Activated effector memory CD4-positive, alpha-beta T cell treated with Interleukin-2 at 50 U/mL for 16 hours (primary cell): ENCODE results near the gene DAO.
A peak's percentile ranks its signal among the peaks of the same experiment; 100 is the strongest.
"Not testable (repeated sequence)": the region's sequence is repeated elsewhere in the genome, so short reads cannot be mapped to it uniquely, and the experiment has no call there.

ENCODE experiments used
- DNase-seq: peaks from one replicate; pipeline ENCODE4 v3.0.0-alpha.2; 2020

The DAO gene

DNA sequence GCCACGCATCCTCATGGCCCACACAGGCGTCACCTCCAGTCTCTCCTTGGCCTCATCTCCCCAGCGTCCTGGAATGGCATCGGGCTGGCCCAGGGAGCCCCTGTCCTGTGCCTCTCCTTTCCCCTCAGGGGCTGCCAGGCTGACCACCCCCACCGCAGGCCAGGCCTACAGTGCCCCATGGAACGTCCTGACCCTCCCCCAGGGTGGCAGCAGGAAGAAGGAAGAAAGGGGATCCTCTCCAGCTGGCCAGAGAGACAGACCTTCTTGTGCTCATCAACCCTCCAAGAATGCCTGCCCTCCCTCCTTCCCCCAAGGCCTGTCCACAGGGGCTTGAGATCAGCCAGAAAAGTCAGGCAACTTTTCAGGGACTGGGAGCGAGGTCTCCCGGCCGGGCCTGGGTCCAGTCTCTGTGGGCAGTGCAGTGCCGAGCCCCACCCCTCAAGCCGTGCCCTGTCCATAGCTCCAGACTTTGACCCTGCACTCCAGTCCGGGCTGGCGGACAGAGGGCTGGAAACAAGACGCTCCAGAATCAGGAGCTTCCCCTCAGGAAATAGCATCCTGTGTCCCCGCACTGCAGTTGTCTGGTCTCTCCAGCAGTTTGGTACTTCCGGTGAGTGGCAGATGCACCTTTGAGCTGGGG is at the start of gene DAO:
Gene DAO, plus strand, starts transcription at position 478 of the 640 bp plus-strand sequence. CDS start 4,915 bp downstream, outside the sequence.
- no peak for DNase-seq

DNA sequence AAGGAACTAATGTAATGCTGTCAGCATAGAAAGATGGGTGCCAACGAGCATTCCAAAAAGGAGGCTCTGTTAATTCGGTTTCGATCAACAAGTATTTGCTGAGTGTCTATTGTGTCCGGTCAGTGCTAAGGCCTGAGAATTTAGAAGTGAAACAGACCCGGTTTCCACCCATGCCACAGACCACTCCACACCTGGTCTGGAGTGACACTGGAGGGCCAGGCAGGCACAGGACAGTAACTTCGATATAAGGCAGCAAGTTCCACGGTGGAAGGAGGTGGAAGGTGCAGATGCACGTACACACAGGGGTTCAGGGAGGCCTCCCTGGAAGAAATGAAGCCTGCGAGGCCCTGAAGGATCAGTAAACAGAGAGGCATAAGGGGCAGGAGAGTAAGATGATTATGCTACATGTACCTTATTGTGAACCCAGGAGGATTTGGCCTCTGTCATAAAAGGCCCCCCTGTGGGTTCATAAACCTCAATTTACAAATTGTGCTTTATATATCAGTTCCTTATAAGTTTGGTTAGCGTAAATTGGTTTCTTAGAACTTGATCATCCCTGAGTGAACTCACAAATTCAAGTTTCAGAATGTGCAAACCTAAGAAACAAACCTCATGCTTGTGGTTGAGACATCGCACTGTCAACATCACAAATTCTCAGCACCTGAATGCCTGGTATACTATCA is 48.4 kb upstream of the DAO start:
- no peak for DNase-seq

DNA sequence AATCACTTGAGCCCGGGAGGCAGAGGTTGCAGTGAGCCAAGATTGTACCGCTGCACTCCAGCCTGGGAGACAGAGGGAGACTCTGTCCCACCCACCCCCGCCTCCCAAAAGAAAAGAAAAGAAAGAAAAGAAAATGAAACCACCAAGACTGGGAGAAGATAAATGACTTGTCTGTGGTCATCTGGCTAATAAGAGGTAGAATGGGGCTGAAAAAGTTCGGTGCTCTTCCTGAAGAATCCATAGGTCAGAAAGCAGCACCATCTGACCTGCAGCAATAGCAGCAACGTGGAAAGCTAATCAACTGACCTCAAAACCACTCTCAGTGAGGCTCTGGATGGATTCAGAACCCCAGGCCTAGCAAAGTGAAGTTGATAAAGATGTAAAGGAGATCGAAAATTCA is 47.7 kb upstream of the DAO start:
- no peak for DNase-seq

DNA sequence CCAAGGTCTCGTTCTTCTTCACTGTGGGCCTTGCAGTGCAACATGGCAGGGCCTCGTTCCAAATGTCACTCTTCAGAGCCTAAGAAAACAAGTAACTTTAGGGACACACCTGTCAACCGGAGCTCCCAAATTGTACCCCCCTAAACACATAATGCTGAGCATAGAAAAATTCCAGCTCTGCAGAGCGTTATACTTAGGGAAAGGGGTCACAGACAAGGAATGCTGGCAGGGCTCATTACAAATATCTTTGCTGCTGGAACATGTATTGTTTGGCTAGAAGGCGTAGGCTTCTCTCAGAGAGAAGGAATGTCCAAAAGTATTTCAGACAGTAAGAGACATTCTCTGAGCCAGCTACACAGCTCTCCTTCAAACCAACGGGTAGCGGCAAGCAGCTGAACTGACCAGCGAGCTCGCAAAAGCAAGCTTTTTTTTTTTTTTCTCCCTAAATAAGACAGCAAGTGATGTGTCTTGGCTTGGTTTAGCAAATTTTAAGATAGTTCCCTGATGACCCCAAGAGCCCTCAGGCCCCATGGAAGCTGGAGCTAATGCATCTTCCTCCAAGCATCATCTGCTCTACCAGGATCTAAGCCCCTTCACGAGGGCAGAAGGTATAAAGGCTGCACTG is 47.0 kb upstream of the DAO start:
- no peak for DNase-seq

DNA sequence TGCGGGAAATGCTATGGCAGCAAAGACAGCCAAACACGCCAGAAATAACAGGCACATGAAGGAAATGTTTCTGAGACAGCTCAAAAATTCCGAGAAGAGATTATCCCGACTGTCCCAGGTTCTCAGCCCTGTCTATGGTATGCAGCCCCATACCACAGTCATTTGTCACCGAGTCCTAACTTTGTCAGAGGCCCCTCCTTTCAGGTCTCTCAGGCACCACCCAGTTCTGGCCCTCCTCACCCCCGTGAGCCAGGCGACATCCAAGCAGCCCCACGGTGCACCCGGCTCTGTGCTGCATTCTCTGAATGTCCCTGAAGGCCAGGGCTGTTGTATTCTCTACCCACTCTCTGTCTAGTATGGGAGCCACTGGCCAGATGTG is 46.5 kb upstream of the DAO start:
- DNase-seq = no peak

DNA sequence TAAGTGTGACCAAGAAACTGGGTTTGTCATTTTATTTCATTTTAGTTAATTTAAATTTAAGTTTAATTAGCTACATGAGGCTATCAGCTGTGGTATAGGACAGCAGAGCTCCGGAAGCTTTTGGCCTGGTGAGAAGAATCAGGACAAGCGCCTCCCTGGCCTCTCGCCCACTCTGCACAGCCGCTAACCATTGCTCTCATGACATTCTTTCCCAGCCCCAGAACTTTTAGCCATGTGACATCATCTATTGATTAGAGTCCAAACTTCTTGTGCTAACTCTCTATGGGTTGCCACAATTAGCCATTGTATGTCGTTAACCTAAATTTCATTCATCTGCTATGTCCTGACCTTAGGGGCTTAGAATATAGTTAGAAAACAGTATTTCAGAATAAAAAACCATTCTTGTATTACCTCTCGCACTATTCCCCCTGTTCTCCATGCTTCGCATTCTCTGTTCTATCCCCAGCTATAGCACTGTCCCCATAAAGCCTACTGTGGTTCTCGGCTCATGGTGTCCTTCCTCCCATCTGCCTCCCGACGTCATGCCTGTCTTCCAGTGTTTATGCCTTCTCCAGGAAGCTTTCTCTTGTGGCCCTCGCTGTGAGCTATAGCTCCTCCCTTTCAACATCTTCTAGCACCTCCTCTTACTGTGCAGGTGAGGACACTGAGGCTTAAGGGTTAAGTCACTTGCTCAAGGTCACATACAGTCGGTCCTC is 46.0 kb upstream of the DAO start:
- DNase-seq = no peak

DNA sequence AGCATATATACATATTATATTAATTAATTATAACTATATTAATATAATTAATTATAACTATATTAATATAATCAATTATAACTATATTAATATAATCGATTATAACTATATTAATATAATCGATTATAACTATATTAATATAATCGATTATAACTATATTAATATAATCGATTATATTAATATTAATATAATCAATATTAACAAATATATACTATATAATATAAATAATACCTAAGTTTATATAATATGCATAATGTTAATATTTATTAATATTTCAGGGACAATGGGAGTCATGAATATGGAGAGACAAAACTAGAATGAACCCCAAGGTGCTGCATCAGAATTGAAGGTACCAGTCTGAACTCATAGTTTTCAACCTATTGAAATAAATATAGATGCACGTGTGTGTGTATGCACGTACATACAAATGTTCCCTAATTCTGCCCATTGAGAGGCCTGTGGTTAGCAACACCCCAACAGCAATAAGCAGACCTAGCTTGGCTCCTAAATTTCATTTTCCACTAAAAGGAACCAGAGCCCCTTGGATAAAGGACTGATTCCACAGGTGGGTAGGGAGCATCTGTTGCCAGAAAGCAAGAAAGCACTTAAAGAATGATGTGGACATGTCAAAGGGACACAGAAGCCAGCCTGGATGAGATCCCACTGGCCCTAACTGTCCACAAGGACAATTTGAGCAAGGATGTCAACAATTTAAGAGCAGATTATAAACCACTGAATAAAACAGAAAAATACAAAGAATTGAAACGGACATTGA is 43.8 kb upstream of the DAO start:
- no peak for DNase-seq

DNA sequence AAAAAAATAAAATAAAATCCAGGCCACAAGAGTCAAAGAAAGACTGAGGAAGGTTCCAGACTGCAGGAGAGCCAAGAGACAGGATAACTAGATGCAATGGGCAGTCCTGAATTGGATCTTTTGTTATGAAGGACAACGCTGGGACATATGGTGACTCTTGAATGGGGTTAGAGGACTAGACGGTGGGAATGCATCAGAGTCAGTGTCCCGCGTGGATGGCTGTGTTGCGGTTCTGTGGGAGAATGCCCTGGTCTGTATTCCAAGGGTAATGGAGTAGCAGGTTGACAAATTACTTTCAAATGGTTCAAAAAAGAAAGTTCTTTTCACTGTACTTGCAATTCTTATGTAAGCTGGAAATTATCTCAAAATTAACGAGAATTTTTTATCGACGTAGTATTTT is 42.7 kb upstream of the DAO start:
- no peak for DNase-seq

DNA sequence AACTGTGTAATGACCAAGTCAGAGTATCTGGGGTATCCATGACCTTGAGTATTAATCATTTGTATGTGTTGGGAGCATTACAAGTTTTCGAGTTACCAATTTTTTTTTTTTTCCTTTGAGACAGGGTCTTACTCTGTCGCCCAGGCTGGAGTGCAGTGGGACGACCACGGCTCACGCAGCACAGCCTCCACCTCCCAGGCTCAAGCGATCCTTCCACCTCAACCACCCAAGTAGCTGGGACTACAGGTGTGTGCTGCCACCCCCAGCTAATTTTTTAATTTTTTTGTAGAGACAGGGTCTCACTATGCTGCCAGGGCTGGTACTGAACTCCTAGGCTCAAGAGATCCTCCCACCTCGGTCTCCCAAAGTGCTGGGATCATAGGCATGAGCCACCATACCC is 42.2 kb upstream of the DAO start:
- no peak for DNase-seq

DNA sequence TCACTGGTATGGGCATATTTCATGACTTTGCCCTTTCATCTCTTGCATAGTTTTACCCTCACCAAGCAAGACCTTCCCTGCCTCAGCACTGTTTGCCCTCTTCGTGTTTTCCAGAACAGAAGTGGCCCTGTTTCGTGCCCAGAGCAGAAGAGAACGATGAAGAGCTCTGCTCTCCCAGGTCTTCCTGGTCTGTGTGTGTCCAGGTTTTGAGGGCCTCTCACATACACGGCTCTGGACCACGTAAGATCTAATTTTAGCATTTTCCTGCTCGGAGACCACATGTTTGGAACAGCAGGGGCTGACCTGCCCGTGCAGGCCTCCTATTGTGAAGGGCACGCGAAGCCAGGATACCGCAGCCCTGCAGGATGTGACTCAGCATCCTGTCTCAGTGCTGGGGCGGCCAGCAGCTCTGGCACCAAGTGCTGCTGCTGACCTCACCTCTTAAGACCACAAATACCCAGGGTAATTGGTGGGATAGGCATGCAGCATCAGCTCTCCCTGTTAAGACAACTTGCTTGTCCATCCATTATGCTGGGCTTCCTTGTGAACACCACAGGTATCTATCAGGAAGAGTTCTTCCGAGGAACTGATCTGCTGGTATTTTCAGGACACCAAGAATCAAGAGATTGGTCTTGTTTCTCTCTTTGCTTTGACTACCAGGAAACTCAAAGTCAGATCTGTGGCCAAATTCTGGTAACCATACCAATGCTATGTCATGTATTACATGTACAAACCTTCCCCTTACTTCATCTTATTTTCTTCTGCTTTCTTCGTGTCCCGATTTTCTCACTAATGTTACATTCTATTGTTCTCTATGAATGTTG is 41.5 kb upstream of the DAO start:
- peak; percentile 65 for DNase-seq

DNA sequence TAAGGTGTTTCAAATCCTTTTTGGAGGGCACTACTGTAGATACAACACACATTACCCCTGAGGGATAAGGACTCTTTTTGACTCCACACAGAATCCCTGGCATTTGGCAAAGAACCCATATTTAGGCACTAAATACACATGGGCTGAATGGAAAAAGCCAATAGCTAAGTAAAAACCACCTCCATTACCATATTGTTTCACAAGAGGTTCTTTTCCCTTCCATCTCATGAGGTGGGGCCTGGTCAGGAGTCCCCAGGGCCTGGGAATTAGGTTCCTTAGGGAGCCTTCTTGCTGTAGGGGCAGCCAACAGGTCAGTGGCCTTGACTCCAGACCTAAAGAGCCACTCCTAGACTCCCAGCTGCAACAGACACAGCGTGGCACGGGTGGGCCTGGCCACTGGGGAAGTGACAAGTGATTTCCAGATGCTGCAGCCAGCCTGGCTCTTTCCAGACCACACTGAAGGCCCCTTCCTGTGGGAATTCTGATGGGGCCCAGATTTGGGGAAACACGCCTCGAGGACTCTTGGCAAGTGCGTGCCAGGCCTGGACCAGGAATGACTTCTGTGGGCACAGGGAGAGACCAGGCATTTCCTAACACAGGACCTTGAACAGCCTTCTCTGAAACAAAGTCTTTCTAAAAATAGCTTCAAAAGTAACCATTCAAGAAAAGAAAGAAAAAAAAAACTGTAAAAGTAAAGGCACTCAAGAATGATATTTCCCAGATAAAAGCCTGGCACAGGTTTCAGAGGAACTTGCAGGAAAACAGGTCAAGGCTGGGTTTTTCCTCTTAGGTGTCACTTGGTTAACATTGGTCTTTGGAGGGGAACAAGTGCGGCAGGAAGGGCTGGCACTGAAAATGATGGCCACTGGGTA is 40.6 kb upstream of the DAO start:
- DNase-seq = no peak

DNA sequence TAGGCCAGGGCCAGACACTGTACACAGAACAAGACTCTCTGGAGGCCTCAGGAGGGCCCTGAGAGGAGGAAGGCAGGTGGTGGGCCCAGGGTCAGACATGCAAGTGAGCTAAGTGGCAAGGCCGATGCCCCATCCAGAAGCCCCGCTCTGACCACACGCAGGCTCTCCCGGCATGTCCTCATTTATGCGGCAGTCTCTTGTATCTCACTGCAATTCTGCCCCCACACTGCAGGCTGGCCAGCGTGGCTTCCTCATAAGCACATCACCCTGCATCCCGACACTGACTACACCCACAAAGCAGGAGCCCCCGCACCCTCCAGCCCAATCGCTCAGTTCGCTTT is 40.0 kb upstream of the DAO start:
- no peak for DNase-seq

DNA sequence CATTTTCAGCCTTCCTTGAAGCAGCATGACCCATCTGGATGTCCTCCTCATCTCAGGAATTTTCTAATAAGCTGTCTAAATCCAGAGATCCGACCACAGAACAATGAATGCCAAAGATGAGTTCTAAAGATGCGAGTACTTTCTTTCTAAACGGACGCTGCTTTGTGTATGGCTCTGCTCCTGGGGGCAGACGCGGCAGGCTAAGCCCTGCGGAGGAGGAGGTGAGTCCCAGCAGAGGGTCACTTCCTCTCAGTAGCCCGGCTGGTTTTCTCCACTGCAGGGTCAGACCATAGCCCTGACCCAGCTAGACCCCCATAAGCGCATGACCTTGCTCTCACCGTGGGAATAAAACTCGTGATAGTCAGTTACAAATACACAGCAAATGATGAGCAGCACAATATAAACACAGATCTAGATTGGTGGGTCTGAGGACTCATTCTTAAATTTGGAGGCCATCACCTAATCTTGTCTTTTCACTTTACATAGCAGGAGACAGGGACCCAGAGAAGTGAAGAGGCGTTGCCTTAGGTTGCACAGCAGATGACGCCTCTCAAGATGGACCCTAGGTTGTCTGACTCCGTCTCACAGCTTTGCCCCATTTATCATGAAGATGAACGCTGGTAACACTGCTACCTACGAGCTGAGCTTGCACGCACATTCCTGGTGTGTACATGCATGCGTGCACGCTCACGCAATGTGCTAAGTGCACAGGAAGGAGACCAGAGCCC is 39.1 kb upstream of the DAO start:
- no peak for DNase-seq

DNA sequence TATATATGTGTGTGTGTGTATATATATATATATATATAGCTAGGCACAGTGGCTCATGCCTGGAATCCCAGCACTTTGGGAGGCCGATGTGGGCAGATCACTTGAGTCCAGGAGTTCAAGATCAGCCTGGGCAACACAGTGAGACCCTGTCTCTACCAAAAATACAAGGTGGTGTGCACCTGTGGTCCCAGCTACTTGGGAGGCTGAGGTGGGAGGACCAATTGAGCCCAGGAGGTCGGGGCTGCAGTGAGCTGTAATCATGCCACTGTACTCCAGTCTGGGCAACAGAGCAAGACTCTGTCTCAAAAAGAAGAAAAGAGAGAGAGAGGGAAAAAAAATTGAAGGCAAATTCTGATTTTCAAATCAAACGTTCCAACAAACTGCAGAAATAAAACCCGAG is 38.1 kb upstream of the DAO start:
- DNase-seq = not testable (repeated sequence)

DNA sequence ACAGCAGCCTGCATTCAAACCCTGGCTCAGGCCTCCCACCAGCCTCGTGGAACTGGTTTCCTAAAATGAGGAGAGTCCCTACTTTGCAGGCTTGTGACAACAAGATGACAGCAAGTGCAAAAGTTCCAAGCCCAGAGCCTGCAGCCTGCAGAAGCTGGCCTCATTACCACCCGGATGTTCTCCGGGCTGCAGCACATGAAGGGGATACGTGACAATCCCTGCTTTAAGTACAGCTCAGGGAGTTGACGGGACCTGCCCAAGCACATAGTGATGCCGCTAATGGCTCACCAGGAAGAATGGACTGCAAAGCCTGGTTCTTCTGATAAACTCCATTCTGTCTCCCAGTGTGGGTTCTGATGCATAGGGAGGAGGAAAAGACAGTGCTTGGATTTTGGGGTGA is 37.5 kb upstream of the DAO start:
- DNase-seq = no peak

DNA sequence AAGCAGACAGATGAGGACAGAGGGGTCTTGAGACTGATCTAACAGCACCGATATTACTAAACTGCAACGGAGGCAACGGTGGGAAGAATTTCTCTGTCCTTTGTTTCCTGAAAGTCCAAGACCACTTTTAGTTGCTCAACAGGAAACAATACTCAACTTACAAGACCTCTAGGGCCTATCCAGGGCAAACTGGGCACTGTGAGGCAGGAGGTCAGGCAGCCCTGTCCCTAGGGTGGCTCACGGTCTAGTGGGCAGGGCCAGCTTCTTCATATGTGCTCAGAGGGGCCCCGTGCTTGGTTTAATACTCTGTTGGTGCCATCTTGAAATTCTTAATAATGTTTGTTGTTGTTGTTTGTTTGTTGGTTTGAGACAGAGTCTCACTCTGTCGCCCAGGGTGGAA is 36.7 kb upstream of the DAO start:
- DNase-seq = no peak

DNA sequence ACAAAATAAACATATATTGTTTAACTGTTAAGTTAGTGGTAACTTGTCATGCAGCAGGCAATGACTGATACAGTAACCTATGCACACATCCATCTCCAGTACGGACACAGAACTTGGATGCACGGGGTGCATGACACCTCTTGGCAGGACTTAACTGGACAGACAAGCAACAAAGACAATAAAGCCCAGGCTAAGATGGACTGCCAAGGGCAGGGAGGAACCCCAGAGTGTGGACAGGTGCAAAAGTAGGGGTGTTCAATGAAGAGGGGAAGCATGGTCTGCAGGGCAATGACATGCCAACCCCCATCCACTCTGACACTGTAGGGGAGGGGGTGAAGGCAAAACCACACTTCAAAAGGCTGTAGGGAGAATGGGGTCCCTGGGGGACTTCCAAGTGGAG is 34.2 kb upstream of the DAO start:
- DNase-seq = no peak

DNA sequence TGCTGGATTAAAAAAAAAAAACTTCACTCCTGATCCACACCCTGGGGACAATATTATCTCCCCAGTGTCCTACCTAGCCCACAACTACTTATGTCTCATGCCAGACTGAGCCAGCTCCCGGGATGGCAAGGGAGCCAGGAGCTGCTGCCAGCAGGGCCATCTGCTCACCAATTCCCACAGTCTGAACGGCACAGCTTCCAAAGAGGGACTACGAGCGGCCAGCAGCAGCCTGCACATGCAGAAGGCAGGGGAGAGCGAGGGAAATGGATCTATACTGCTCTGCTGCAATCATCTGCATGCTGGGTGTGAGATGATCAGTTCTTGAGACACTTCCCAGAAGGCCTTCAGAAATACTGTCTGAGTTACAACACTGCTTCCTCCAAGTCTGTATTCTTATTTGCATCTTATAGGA is 33.6 kb upstream of the DAO start:
- no peak for DNase-seq

DNA sequence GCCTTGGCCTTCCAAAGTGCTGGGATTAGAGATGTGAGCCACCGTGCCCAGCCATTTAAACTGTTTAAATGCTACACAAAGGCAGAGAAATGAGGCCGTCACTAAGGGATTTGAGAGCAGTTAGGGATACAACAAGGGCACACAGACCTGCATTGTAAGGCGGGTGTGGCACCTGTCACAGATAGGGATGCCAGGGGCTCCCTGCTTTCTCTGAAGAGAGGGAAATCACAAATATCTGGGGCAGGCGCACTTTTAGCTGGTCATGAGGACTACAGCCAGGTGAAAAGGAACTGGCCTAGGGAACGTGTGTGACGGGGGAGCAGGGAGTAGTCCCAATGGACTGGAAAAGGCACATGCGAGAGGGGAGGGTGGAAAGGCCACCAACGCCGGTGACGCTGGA is 32.2 kb upstream of the DAO start:
- DNase-seq = no peak

DNA sequence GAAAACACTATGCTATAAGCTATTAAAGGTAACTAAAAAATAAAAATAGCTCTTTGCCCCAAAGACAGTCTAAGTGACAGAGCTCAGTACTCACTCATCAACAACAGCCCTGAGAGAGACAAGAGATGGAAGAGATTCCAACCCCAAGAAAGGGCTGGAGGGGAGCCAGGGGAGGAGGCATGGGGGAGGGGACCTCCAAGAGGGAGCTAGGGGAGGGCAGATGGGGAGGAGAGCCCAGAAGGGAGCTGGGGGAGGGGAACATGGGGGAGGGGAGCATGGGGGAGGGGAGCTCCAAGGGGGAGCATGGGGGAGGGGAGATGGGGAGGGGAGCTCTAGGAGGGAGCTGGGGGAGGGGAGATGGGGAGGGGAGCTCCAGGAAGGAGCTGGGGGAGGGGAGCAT is 30.2 kb upstream of the DAO start:
- no peak for DNase-seq
